GM12801 (cell line): ENCODE results near the gene ZNF175.

ENCODE experiments used
- CTCF ChIP-seq: IDR thresholded peaks from one replicate; pipeline ENCODE4 v1.5.1; 2011; ENCODE audit warnings: control low read depth; ENCODE audit not compliant: insufficient read length; ENCODE audit errors: extremely low read depth

ZNF175 gene

GRCh38 chr19:51565583-51565982, 5.5 kb upstream of the ZNF175 start:
- no peak for TF ChIP-seq CTCF

- TF ChIP-seq CTCF, result no peak
These were observed 4.5 kb upstream of the ZNF175 start for GRCh38 chr19:51566489-51567100.

- TF ChIP-seq CTCF, result no peak
These were observed 3.5 kb upstream of the ZNF175 start for GRCh38 chr19:51567583-51567982.

- TF ChIP-seq CTCF, result no peak
These were observed 2.6 kb upstream of the ZNF175 start for GRCh38 chr19:51568456-51568855.

GRCh38 chr19:51571599-51571998, 516 bp downstream of the ZNF175 start:
- no peak for TF ChIP-seq CTCF

- TF ChIP-seq CTCF, result no peak
These were observed 1.3 kb downstream of the ZNF175 start for GRCh38 chr19:51572410-51572809.

GRCh38 chr19:51572908-51573307, 1.8 kb downstream of the ZNF175 start:
- TF ChIP-seq CTCF, result no peak
